ENCODE measurements around the gene BAZ2B. TPM values are rescaled to one million over a fixed set of nuclear protein-coding genes. Genes with fewer than 3 reads are reported as not detected.

Gene BAZ2B
- total and polyA plus RNA-seq, 2 of the 13 experiments (the other 11 are each of a cell fraction or from before 2014, with no cell fraction given), result 14.0 to 15.1 TPM

- no peaks in the 10 kb centered on the region for H3K9me3 ChIP-seq (ENCODE audit: low read length)
- no TSS peak for BruUV-seq (replicated peaks)
- H3K27me3 ChIP-seq (ENCODE audit: control insufficient read depth in 1 of 2, insufficient read depth in 2 of 2, low read length in 2 of 2), result no peaks in the 10 kb centered on the region
- no peak overlapping the region for H3K27ac ChIP-seq (ENCODE audit: extremely low read length, insufficient read depth, low read length)
- no peaks in the 10 kb centered on the region for H3K79me2 ChIP-seq (ENCODE audit: insufficient read depth, low read length)
- no peak overlapping the region for H3K4me3 ChIP-seq (replicated peaks in 1 of 3; ENCODE audit: insufficient read depth in 1 of 3, low read depth in 2 of 3, low read length in 3 of 3)
- H3K36me3 ChIP-seq (replicated peaks in 1 of 2; ENCODE audit: control insufficient read depth in 1 of 2, insufficient read depth in 2 of 2, low read length in 2 of 2), result peaks cover 0 to 18% of the 10 kb centered on the region in 2 experiments; a peak in 4 of 5 replicates
- H3K4me2 ChIP-seq (ENCODE audit: low read depth, low read length), result no peak overlapping the region
- FAIRE-seq (no peak), DNase-seq (ENCODE audit: low spot score) (no peak), ATAC-seq (no peak)
- ChIA-PET CTCF (ENCODE audit: low intra/inter-chr PET ratio, low total read pairs) (no interaction called here), POLR2A (interaction anchor here (1.1 kb wide), 1 partner anchor 14 kb away, joined by 3 read pairs; the partner anchor contains the start of gene WDSUB1)
- intact Hi-C loops (cut with micrococcal nuclease; ENCODE audit: unreplicated experiment), result no loop called here
- no peak overlapping the region for H3K9ac ChIP-seq (ENCODE audit: insufficient read depth, low read depth, low read length)
- H2AFZ ChIP-seq (ENCODE audit: low read length), result no peak overlapping the region
- H4K20me1 ChIP-seq (ENCODE audit: insufficient read depth, low read length), result no peaks in the 10 kb centered on the region
- in situ Hi-C loops (cut with HindIII; ENCODE audit: extremely low pct_ligation_motif_present, low pct_unique_long_range_greater_than_20kb), result no loop called here
- TF ChIP-seq RFX5 (IDR thresholded peaks at IDR 0.05; ENCODE audit: low read depth, low read length) (no peak), THYN1 (CRISPR knock-in tag; IDR thresholded peaks at IDR 0.05; ENCODE audit: borderline replicate concordance, low read depth) (no peak), RERE (CRISPR knock-in tag; IDR thresholded peaks at IDR 0.05; ENCODE audit: low read depth) (no peak), ZNF547 (CRISPR knock-in tag; IDR thresholded peaks at IDR 0.05) (no peak), NFYB (CRISPR knock-in tag; IDR thresholded peaks at IDR 0.05) (no peak), ZNF430 (CRISPR knock-in tag; IDR thresholded peaks at IDR 0.05) (no peak), JUN (CRISPR knock-in tag; IDR thresholded peaks at IDR 0.05) (no peak), KAT8 (CRISPR knock-in tag; IDR thresholded peaks at IDR 0.05) (no peak), NCOA5 (CRISPR knock-in tag; IDR thresholded peaks at IDR 0.05) (no peak), ZNF703 (CRISPR knock-in tag; IDR thresholded peaks at IDR 0.05; ENCODE audit: borderline replicate concordance) (no peak), ZFP1 (CRISPR knock-in tag; IDR thresholded peaks at IDR 0.05) (no peak), ZNF720 (CRISPR knock-in tag; IDR thresholded peaks at IDR 0.05) (no peak), SALL1 (CRISPR knock-in tag; IDR thresholded peaks at IDR 0.05) (no peak), ZNF615 (CRISPR knock-in tag; IDR thresholded peaks at IDR 0.05; ENCODE audit: borderline replicate concordance) (no peak)
- no peaks in the 10 kb centered on the region for H3K4me1 ChIP-seq (ENCODE audit: insufficient read depth, low read length)
- WGBS (ENCODE audit: low lambda C conversion rate), result 95% methylated on average over 5 of the region's 5 CpGs
Measured at GRCh38 chr2:159272156-159272555, 344.2 kb downstream of the BAZ2B start.
